ENCODE data around the gene SIL1. TPM values are rescaled to one million over a fixed set of nuclear protein-coding genes. Genes with fewer than 3 reads are reported as not detected.

SIL1 gene
- total and polyA plus RNA-seq, 9 of the 15 experiments (the other 6 are each of a cell fraction or from before 2014, with no cell fraction given): 1.3 to 30.5 (median 18.1) TPM

DNA sequence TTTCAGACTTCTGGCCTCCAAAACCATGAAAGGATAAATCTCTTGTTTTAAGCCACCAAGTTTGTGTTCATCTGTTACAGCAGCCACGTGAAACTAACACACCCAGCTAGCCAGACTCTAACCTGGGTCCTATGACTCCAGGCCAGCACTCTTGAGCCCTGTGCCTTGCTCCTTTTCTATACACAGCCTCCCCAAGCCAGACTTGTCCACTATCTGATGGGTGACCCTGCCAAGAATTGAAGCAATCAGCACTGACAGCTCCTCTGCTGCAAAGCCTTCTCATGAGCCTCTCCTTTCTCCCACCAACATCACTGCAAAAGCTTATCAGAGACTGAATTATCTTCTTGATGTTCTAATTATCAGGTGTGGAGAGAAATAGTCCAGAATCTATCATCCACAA, 41.4 kb downstream of the SIL1 start (continued):
- TF ChIP-seq, protein P1, sequence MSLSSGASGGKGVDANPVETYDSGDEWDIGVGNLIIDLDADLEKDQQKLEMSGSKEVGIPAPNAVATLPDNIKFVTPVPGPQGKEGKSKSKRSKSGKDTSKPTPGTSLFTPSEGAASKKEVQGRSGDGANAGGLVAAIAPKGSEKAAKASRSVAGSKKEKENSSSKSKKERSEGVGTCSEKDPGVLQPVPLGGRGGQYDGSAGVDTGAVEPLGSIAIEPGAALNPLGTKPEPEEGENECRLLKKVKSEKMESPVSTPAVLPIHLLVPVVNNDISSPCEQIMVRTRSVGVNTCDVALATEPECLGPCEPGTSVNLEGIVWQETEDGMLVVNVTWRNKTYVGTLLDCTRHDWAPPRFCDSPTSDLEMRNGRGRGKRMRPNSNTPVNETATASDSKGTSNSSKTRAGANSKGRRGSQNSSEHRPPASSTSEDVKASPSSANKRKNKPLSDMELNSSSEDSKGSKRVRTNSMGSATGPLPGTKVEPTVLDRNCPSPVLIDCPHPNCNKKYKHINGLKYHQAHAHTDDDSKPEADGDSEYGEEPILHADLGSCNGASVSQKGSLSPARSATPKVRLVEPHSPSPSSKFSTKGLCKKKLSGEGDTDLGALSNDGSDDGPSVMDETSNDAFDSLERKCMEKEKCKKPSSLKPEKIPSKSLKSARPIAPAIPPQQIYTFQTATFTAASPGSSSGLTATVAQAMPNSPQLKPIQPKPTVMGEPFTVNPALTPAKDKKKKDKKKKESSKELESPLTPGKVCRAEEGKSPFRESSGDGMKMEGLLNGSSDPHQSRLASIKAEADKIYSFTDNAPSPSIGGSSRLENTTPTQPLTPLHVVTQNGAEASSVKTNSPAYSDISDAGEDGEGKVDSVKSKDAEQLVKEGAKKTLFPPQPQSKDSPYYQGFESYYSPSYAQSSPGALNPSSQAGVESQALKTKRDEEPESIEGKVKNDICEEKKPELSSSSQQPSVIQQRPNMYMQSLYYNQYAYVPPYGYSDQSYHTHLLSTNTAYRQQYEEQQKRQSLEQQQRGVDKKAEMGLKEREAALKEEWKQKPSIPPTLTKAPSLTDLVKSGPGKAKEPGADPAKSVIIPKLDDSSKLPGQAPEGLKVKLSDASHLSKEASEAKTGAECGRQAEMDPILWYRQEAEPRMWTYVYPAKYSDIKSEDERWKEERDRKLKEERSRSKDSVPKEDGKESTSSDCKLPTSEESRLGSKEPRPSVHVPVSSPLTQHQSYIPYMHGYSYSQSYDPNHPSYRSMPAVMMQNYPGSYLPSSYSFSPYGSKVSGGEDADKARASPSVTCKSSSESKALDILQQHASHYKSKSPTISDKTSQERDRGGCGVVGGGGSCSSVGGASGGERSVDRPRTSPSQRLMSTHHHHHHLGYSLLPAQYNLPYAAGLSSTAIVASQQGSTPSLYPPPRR (CRISPR knock-in tag; IDR thresholded peaks at IDR 0.05; ENCODE audit: borderline replicate concordance): no peak

DNA sequence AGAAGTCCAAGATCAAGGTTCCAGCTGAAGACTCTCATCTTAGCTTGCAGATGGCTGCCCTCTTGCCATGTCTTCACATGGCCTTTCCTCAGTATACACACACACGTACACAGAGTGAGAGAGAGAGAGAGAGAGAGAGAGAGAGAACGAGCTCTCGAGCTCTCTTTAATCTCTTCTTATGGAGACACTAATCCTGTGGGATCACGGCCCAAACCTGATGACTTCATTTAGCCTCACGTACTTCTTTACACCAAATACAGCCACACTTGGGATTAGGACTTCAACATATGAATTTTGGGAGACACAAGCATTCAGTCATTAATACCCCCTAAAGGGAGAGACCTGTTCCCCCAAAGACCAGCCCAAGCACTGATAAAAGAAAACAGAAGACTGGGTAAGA, 42.8 kb downstream of the SIL1 start:
- in situ Hi-C loops (cut with MboI) (no loop called here), intact Hi-C loops (cut with micrococcal nuclease) (no loop called here)
- H4K20me1 ChIP-seq (replicated peaks; ENCODE audit: control insufficient read depth, insufficient read depth, low read length): peaks cover 10% of the 10 kb centered on the region; the same call in 1 of the 2 replicates
- no peak overlapping the region for H3K9ac ChIP-seq (ENCODE audit: insufficient read depth in 1 of 2, low read depth in 2 of 2, low read length in 2 of 2)
- ATAC-seq (no peak), DNase-seq (ENCODE audit: extremely low read depth in 1 of 4, low spot score in 3 of 4) (no peak), FAIRE-seq (no peak)
- H3K4me2 ChIP-seq (ENCODE audit: insufficient read depth, low read length): no peak overlapping the region
- no TSS peak for BruUV-seq (replicated peaks)
- H3K4me3 ChIP-seq: no peak overlapping the region
- no peaks in the 10 kb centered on the region for H3K27me3 ChIP-seq (ENCODE audit: control insufficient read depth in 2 of 2, insufficient read depth in 2 of 2, low read length in 2 of 2)
- H3K9me1 ChIP-seq (ENCODE audit: control insufficient read depth, insufficient read depth, low read length): peaks cover under 1% of the 10 kb centered on the region
- H3K27ac ChIP-seq (ENCODE audit: extremely low read depth, low read depth, low read length): no peak overlapping the region
- H3K4me1 ChIP-seq (replicated peaks in 1 of 2; ENCODE audit: control insufficient read depth in 2 of 2, insufficient read depth in 2 of 2, low read length in 2 of 2): peaks cover 6 to 8% of the 10 kb centered on the region in 2 experiments
- no peaks in the 10 kb centered on the region for H3K9me3 ChIP-seq (replicated peaks; ENCODE audit: control insufficient read depth, insufficient read depth, low read depth, low read length)
- CTCF ChIA-PET (ENCODE audit: low intra/inter-chr PET ratio): no interaction called here
- no peak overlapping the region for H2AFZ ChIP-seq (ENCODE audit: low read depth, low read length)
- H3K36me3 ChIP-seq (ENCODE audit: control insufficient read depth, insufficient read depth, low read length): no peaks in the 10 kb centered on the region
- POLR2A ChIA-PET: interaction anchor here (0.6 to 1.0 kb wide), 2 partner anchors 180 to 220 kb away, joined by 3 read pairs; no protein-coding TSS in a partner anchor
- 48% methylated on average over 3 of the region's 5 CpGs for WGBS (ENCODE audit: insufficient coverage, low coverage, missing lambda C conversion rate)
- H3K79me2 ChIP-seq (ENCODE audit: control insufficient read depth, insufficient read depth, low read length): no peaks in the 10 kb centered on the region
- TF ChIP-seq HDAC1 (IDR thresholded peaks at IDR 0.05) (no peak), HMGN3 (IDR thresholded peaks at IDR 0.05; ENCODE audit: borderline replicate concordance, extremely low read depth, insufficient read length, low read depth, low read length) (no peak)
- TF ChIP-seq, protein P2, sequence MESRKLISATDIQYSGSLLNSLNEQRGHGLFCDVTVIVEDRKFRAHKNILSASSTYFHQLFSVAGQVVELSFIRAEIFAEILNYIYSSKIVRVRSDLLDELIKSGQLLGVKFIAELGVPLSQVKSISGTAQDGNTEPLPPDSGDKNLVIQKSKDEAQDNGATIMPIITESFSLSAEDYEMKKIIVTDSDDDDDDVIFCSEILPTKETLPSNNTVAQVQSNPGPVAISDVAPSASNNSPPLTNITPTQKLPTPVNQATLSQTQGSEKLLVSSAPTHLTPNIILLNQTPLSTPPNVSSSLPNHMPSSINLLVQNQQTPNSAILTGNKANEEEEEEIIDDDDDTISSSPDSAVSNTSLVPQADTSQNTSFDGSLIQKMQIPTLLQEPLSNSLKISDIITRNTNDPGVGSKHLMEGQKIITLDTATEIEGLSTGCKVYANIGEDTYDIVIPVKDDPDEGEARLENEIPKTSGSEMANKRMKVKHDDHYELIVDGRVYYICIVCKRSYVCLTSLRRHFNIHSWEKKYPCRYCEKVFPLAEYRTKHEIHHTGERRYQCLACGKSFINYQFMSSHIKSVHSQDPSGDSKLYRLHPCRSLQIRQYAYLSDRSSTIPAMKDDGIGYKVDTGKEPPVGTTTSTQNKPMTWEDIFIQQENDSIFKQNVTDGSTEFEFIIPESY (CRISPR knock-in tag; IDR thresholded peaks at IDR 0.05): no peak
- TF ChIP-seq, protein P3, sequence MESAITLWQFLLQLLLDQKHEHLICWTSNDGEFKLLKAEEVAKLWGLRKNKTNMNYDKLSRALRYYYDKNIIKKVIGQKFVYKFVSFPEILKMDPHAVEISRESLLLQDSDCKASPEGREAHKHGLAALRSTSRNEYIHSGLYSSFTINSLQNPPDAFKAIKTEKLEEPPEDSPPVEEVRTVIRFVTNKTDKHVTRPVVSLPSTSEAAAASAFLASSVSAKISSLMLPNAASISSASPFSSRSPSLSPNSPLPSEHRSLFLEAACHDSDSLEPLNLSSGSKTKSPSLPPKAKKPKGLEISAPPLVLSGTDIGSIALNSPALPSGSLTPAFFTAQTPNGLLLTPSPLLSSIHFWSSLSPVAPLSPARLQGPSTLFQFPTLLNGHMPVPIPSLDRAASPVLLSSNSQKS (CRISPR knock-in tag; IDR thresholded peaks at IDR 0.05): no peak
- TF ChIP-seq, protein P4, sequence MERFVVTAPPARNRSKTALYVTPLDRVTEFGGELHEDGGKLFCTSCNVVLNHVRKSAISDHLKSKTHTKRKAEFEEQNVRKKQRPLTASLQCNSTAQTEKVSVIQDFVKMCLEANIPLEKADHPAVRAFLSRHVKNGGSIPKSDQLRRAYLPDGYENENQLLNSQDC (CRISPR knock-in tag; IDR thresholded peaks at IDR 0.05): no peak
